Putamen (tissue), 1 donor: ENCODE results near the gene LIN52.
"Not testable (repeated sequence)": the region's sequence is repeated elsewhere in the genome, so short reads cannot be mapped to it uniquely, and the experiment has no call there.

Experiments
- DNase-seq: peaks from one replicate; pipeline ENCODE4 v3.0.0-alpha.2; 2016; ENCODE audit warnings: low spot score

The LIN52 gene

DNA sequence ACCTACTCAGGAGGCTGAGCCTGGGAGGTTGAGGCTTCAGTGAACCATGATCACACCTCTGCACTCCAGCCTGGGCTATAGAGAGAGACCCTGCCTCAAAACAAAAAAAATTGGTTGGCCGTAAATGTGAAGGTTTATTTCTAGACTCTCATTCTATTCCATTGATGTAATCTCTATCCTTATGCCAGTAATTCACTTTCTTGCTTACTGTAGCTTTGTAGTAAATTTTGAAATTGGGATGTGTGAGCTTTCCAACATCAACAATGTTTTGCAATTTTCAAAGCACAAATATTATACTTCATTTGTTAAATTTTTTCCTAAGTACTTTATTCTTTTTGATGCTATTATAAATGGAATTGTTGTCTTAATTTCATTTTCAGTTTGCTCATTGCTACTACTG is 24.6 kb downstream of the LIN52 start:
- DNase-seq: no peak

GRCh38 chr14:74111395-74112216 is 26.9 kb downstream of the LIN52 start:
- DNase-seq: peak; percentile 49

DNA sequence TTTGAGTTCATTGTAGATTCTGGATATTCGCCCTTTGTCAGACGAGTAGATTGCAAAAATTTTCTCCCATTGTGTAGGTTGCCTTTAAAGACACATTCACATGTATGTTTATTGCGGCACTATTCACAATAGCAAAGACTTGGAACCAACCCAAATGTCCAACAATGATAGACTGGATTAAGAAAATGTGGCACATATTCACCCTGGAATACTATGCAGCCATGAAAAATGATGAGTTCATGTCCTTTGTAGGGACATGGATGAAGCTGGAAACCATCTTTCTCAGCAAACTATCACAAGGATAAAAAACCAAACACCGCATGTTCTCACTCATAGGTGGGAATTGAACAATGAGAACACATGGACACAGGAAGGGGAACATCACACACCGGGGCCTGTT is 40.7 kb downstream of the LIN52 start:
- not testable (repeated sequence) for DNase-seq

DNA sequence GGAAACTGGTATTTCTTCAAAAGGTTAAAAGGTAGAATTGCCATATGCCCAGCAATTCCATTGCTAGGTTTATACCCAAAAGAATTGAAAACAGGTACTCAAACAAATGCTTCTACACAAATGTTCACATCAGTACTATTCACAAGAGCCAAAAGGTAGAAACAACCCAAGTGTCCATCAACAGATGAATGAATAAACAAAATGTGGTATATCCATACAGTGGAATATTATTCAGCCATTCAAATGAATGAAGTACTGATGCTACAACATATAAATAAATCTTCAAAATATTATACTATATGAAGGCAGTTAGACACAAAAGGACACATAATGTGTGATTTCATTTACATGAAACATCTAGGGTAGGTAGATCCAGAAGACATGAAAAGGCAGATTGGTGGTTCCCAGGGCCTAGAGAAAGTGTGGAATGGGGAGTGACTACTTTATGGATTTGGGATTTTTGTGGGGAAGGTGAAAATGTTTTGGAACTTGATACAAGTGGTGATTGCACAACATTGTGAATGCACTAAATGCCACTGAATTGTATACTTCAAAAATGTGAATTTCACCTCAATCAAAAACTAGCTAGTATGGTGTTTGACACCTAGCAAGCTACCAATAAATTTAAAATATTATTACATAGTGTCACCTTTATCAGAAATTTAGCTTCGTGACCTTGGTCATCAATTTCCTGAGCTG is 41.7 kb downstream of the LIN52 start:
- no peak for DNase-seq

DNA sequence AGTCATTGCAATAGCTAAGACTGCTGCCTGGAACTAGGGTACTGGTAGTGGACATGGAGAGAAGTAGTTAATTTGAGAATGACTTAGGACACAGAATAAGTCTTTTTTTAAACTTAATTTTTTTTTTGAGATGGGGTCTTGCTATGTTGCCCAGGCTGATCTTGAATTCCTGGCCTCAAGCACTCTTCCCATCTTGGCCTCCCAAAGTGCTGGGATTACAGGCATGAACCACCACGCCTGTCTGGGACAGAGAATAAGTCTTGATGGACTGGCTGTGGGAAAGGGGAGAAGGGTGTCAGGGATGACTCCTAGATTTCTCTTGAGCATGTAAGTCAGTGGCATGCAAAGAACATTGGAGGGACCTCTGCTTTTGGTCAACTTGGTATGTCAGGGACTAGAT is 42.9 kb downstream of the LIN52 start:
- no peak for DNase-seq

GRCh38 chr14:74133833-74134481 is 49.2 kb downstream of the LIN52 start:
- no peak for DNase-seq

- no peak for DNase-seq
Measured at GRCh38 chr14:74134484-74134883, 49.7 kb downstream of the LIN52 start.

GRCh38 chr14:74135426-74135825 is 50.7 kb downstream of the LIN52 start:
- no peak for DNase-seq

DNA sequence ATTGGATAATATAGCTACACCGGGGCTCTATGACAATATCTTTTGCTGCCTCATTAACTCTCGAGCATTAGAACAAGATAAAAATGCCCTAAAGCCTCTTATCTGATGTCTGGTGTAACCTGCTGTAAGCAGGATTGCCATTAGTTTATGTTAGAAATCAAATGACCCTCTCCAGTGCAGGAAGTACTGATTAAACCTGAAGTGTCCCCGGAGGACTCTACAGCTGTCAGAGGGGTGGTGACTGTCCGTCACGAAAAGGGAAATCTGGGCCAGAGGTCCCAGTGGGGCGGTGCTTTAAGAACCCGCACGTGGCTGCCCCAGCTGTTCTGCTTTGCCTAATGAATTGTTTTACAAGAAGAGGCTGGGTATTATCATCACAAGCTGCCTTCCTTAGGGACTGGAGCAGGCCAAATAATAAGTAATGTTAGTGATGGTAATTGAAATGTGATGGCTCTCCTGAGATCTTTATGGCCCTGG is 55.7 kb downstream of the LIN52 start:
- DNase-seq: no peak

- DNase-seq: no peak
Measured at GRCh38 chr14:74141703-74142102, 56.9 kb downstream of the LIN52 start.

DNA sequence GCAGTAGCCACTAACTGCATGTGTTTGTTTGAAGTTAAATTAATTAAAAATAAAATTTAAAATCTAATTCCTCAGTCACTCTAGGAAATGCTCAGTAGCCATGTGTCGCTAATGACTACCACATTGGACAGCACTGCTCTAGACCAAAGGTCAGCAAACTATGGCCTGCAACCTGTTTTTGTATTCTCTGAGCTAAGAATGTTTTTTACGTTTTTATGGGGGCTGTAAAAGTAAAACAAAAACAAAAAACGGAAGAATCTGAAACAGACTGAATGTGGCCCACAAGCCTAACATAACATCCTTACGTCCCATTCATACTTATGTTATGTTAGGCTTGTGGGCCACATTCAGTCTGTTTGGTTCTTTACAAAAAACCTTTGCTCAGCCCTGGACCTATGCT is 57.8 kb downstream of the LIN52 start:
- no peak for DNase-seq

GRCh38 chr14:74144789-74145188 is 60.0 kb downstream of the LIN52 start:
- no peak for DNase-seq

DNA sequence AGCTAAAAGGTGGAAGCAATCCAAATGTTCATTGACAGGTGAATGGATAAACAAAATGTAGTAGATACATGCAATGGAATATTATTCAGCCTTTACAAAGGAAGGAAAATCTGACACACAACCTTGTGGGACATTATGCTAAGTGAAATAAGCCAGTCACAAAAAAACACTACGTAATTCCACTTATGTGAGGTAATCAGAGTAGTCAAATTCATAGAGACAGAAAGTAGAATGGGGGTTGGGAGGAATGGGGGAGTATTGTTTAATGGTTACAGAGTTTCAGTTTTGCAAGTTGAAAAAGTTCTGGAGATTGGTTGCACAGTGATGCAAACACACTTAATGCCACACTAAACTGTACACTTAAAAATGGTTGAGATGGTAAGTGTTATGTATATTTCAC is 62.8 kb downstream of the LIN52 start:
- DNase-seq: no peak

DNA sequence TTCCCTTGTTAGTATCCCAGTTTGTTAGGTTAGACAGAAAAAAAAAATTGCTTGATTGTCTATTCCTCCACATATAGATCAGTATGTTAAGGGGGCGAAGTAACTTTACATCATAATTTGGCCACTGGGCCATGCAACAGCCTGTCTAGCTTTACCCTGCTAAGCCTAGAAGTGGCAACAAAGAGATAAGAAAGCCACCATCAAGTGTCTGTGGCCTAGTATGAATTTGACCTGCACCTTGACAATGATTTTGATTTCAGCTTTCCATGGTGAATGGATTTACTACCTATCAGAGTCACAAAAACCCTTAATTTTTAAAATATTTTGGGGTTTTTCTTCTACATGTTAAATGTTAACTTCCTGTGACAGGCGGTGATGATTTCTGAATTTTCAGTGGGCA is 63.9 kb downstream of the LIN52 start:
- peak; percentile 7 for DNase-seq

DNA sequence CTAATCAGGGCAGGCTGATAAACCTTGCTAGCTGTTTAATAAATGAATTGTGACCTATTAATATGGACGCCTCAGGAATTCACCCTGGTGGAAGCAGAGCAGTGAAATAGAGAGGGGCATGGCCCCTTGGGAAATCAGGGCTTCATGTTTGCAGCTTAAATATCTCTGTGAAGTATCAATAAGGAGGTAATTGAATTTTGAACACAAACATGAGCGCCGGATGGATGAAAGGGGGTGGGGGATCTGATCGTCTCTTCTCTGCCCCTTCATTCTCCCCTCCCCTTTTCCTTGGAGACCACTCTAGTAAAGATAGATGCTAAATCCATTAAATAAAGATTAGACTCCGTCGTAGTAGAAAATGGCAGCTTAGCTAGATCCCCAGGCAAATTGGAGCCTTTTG is 70.5 kb downstream of the LIN52 start:
- DNase-seq: no peak

DNA sequence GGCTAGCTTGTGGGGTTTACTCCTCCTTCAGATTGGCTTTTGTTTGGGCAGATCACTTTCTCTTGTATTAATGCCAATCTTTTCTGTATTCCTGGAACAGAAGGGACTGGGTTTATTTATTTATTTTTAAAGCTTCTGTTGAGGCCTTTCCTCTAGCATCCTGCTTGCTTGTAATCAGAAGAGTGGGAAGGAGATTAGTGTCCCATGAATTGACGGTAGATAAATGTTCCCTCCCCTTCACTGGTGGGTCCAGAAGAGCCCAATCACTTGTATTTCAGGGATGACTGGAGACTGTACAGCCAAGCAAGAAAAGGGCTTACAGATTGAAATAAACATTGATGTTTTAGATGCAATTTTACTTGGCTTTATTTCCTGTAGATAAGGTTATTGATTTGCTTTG is 71.0 kb downstream of the LIN52 start:
- DNase-seq: no peak

DNA sequence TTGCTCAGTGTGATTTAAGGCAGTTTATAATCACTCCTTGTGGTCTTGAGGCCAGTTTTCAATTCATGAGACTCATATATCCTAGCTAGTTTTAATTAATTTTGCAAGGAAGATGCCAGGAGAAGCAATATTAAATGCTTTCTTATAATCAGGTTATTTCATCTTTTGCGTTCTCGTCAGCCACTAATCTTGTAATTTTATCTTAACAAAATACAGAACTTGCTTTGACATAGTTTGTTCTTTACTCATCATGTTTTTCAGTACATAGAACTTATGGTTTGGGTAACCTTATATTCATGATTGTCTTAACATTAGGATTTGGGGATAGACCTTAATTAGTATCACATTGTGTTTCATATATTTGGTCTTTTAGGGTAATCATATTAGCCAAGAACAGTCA is 76.0 kb downstream of the LIN52 start:
- no peak for DNase-seq

GRCh38 chr14:74161526-74162158 is 76.9 kb downstream of the LIN52 start:
- no peak for DNase-seq

- no peak for DNase-seq
Measured at GRCh38 chr14:74169906-74170305, 85.2 kb downstream of the LIN52 start.

- no peak for DNase-seq
Measured at GRCh38 chr14:74176400-74176793, 91.6 kb downstream of the LIN52 start.

DNA sequence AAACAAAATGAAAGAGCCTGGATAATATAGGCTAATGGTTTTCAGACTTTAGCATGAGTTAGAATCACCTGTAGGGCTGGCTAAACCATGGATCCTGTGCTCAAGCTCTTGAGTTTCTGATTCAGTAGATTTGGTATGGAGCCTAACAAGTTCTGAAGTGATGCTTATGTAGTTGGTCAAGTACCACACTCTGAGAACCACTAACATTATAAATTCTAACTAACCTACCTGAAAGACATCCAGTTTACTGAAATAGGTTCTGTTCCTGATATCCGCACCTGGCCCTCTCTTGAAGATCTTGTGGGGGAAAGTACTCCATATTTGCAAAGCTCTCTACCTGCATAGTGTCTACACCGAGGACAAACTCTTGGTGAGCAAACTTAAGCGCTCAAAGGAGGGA is 95.1 kb downstream of the LIN52 start:
- DNase-seq: no peak

- peak; percentile 26 for DNase-seq
Measured at GRCh38 chr14:74190927-74191575, 106.3 kb downstream of the LIN52 start.
